Left ventricle myocardium inferior (tissue), 1 donor: ENCODE measurements around the gene PARD6G. TPM values are rescaled to one million over a fixed set of nuclear protein-coding genes. Genes with fewer than 3 reads are reported as not detected.

ENCODE experiments used
- DNase-seq: peaks from one replicate; pipeline ENCODE4 v3.0.0-alpha.2; 2020
- H3K27ac ChIP-seq: fragments of 200-600 bp; replicated peaks from 2 replicates; pipeline ENCODE4 v1.8.0; 2021
- H3K27me3 ChIP-seq: fragments of 200-600 bp; 2 replicates; pipeline ENCODE4 v1.8.0; 2021; ENCODE audit warnings: low read depth
- H3K36me3 ChIP-seq: fragments of 200-600 bp; 2 replicates; pipeline ENCODE4 v1.8.0; 2021
- H3K4me1 ChIP-seq: fragments of 200-600 bp; 2 replicates; pipeline ENCODE4 v1.8.0; 2021
- H3K4me3 ChIP-seq: fragments of 200-600 bp; 2 replicates; pipeline ENCODE4 v1.8.0; 2021; ENCODE audit warnings: mild to moderate bottlenecking, moderate library complexity
- H3K9me3 ChIP-seq: fragments of 200-600 bp; replicated peaks from 2 replicates; pipeline ENCODE4 v1.8.0; 2021
- CTCF ChIP-seq: fragments of 200-600 bp; IDR thresholded peaks from 2 replicates; pipeline ENCODE4 v1.8.0; 2021; ENCODE audit warnings: antibody characterized with exemption, mild to moderate bottlenecking, borderline replicate concordance
- intact Hi-C: fragments of 100-400 bp; cut with micrococcal nuclease; formaldehyde crosslinking; loops from one replicate; pipeline ENCODE4 v1.11.0; 2022
- total RNA-seq: library from RNA; stranded (reverse); fragmentation: NEBNext Ultra II Directional; extraction: Animal tissue kit (Norgen Biotek cat#: 25700); gene quantifications from one replicate; pipeline ENCODE4 v1.2.1, GENCODE V29; 2021
- donor health status: DM: no; HTN: yes; CAD: no; lungs with severe emphysema.

The PARD6G gene
- total RNA-seq, 1 donor from 2014 or later, result 2.0 TPM

GRCh38 chr18:80184243-80184772 is 63.0 kb downstream of the PARD6G start:
- intact Hi-C loops, result no loop called here
- Histone ChIP-seq H3K27ac (no peak overlapping the region), H3K9me3 (no peaks in the 10 kb centered on the region), H3K4me1 (no peaks in the 10 kb centered on the region), H3K4me3 (no peak overlapping the region), H3K27me3 (no peaks in the 10 kb centered on the region), H3K36me3 (no peaks in the 10 kb centered on the region)
- TF ChIP-seq CTCF, result no peak
- no peak for DNase-seq

GRCh38 chr18:80183273-80184050 is 63.9 kb downstream of the PARD6G start:
- Histone ChIP-seq H3K4me1 (no peaks in the 10 kb centered on the region), H3K36me3 (no peaks in the 10 kb centered on the region), H3K9me3 (no peaks in the 10 kb centered on the region), H3K4me3 (no peak overlapping the region), H3K27ac (no peak overlapping the region), H3K27me3 (no peaks in the 10 kb centered on the region)
- intact Hi-C loops, result no loop called here
- DNase-seq, result no peak
- no peak for TF ChIP-seq CTCF

GRCh38 chr18:80182855-80183254 is 64.5 kb downstream of the PARD6G start:
- no peak for DNase-seq
- no peak overlapping the region for H3K27ac ChIP-seq
- intact Hi-C loops, result no loop called here

GRCh38 chr18:80181642-80182461 is 65.5 kb downstream of the PARD6G start:
- Histone ChIP-seq H3K9me3 (no peaks in the 10 kb centered on the region), H3K4me1 (no peaks in the 10 kb centered on the region), H3K4me3 (no peak overlapping the region), H3K27ac (no peak overlapping the region), H3K36me3 (no peaks in the 10 kb centered on the region), H3K27me3 (no peaks in the 10 kb centered on the region)
- no peak for DNase-seq
- intact Hi-C loops, result no loop called here
- no peak for TF ChIP-seq CTCF

More at GRCh38 chr18:80182855-80183254, 64.5 kb downstream of the PARD6G start:
- H3K36me3 ChIP-seq, result no peaks in the 10 kb centered on the region
- H3K4me1 ChIP-seq, result no peaks in the 10 kb centered on the region
- no peaks in the 10 kb centered on the region for H3K9me3 ChIP-seq
- H3K4me3 ChIP-seq, result no peak overlapping the region
- H3K27me3 ChIP-seq, result no peaks in the 10 kb centered on the region
- TF ChIP-seq CTCF, result no peak

GRCh38 chr18:80180778-80181564 is 66.3 kb downstream of the PARD6G start:
- Histone ChIP-seq H3K4me1 (no peaks in the 10 kb centered on the region), H3K36me3 (no peaks in the 10 kb centered on the region), H3K27ac (no peak overlapping the region), H3K4me3 (no peak overlapping the region), H3K9me3 (no peaks in the 10 kb centered on the region), H3K27me3 (no peaks in the 10 kb centered on the region)
- no peak for DNase-seq
- TF ChIP-seq CTCF, result no peak
- intact Hi-C loops, result no loop called here
